K562 (cell line): ENCODE data around the gene OR2V1. TPM values are rescaled to one million over a fixed set of nuclear protein-coding genes. Genes with fewer than 3 reads are reported as not detected.

Experiments
- ATAC-seq: fragments of 200-7000 bp; cut with Tn5 transposase; 3 replicates; pipeline ENCODE4 v1.9.1; 2020; ENCODE audit warnings: moderate library complexity
- BruUV-seq: library from RNA; stranded (reverse); fragments of 400-500 nt; replicated peaks from 2 replicates; lab custom pipeline; 2021; lab: Mats Ljungman, UMichigan
- CTCF ChIA-PET: fragments of 300-600 bp; formaldehyde crosslinking; extraction: SDS; loops from one replicate; lab custom pipeline; 2021; ENCODE audit warnings: low intra/inter-chr PET ratio; lab: Yijun Ruan, JAX
- POLR2A ChIA-PET: fragments of 300-600, 350-650 bp; sonication (Branson Sonifier 250); formaldehyde crosslinking; extraction: SDS; loops from one replicate; lab custom pipeline; 2021; ENCODE audit warnings: antibody characterized with exemption, inconsistent platforms; lab: Yijun Ruan, JAX
- DNase-seq, 4 experiments: peaks; one replicate each; pipeline versions ENCODE4 v3.0.0 to v3.0.0-alpha.2; 2011 to 2018; ENCODE audit warnings: low spot score in 3 of 4, mixed read lengths in 3 of 4; ENCODE audit errors: extremely low read depth in 1 of 4
- FAIRE-seq: peaks from 2 replicates; lab custom pipeline; 2011; peaks lifted over from hg19 to GRCh38; lab: Jason Lieb, UNC
- H2AFZ ChIP-seq: 2 replicates; pipeline ENCODE4 v1.6.0; 2011; ENCODE audit warnings: low read depth, low read length, control low read depth, inconsistent platforms
- H3K27ac ChIP-seq: fragments of 200-600 bp; 3 replicates; pipeline ENCODE4 v1.8.0; 2011; ENCODE audit warnings: low read depth, mild to moderate bottlenecking, control low read depth, inconsistent platforms, low read length, moderate library complexity, mixed read lengths; ENCODE audit errors: extremely low read depth
- H3K27me3 ChIP-seq, 2 experiments: fragments of 300-600 bp in 1 of 2; 2 replicates in 1 of 2; 3 replicates in 1 of 2; pipeline versions ENCODE4 v1.6.0 to v1.8.0; 2011; ENCODE audit warnings: inconsistent platforms in 2 of 2, low read length in 2 of 2, mild to moderate bottlenecking in 1 of 2, mixed read lengths in 1 of 2, moderate library complexity in 1 of 2; ENCODE audit not compliant: control insufficient read depth in 2 of 2, insufficient read depth in 2 of 2
- H3K36me3 ChIP-seq: fragments of 300-600 bp; 3 replicates; pipeline ENCODE4 v1.8.0; 2011; ENCODE audit warnings: mild to moderate bottlenecking, low read length, inconsistent platforms; ENCODE audit not compliant: control insufficient read depth, insufficient read depth
- H3K4me1 ChIP-seq, 2 experiments: fragments of 200-600 bp in 1 of 2; replicated peaks in 1 of 2; 2 replicates in 1 of 2; 3 replicates in 1 of 2; pipeline versions ENCODE4 v1.5.1 to v1.8.0; 2011; ENCODE audit warnings: inconsistent platforms in 2 of 2, low read length in 2 of 2, mild to moderate bottlenecking in 1 of 2, mixed read lengths in 1 of 2, moderate library complexity in 1 of 2; ENCODE audit not compliant: control insufficient read depth in 2 of 2, insufficient read depth in 2 of 2
- H3K4me2 ChIP-seq: 2 replicates; pipeline ENCODE4 v1.6.1; 2011; ENCODE audit warnings: low read length, control low read depth, inconsistent platforms, mixed read lengths; ENCODE audit not compliant: insufficient read depth
- H3K4me3 ChIP-seq: fragments of 200-600 bp; sonication (generic), shearing (Covaris generic); 2 replicates; pipeline ENCODE4 v1.5.1; 2016; ENCODE audit warnings: control low read depth, inconsistent platforms
- H3K79me2 ChIP-seq: fragments of 200-600 bp; 3 replicates; pipeline ENCODE4 v1.8.0; 2011; ENCODE audit warnings: low read length, inconsistent platforms; ENCODE audit not compliant: control insufficient read depth, insufficient read depth
- H3K9ac ChIP-seq, 2 experiments: 2 replicates each; pipeline versions ENCODE4 v1.6.0 to v1.6.1; 2011; ENCODE audit warnings: low read depth in 2 of 2, low read length in 2 of 2, control low read depth in 1 of 2, inconsistent platforms in 1 of 2, mild to moderate bottlenecking in 1 of 2, mixed read lengths in 1 of 2; ENCODE audit not compliant: insufficient read depth in 1 of 2
- H3K9me1 ChIP-seq: one replicate; pipeline ENCODE4 v1.6.0; 2011; ENCODE audit warnings: inconsistent platforms, mild to moderate bottlenecking, low read length, moderate library complexity; ENCODE audit not compliant: control insufficient read depth, insufficient read depth
- H3K9me3 ChIP-seq: replicated peaks from 2 replicates; pipeline ENCODE4 v1.5.1; 2011; ENCODE audit warnings: low read depth, low read length, inconsistent platforms; ENCODE audit not compliant: control insufficient read depth, insufficient read depth
- H4K20me1 ChIP-seq: replicated peaks from 2 replicates; pipeline ENCODE4 v1.6.1; 2011; ENCODE audit warnings: low read length, inconsistent platforms, mixed read lengths; ENCODE audit not compliant: control insufficient read depth, insufficient read depth
- CCAR2 ChIP-seq: fragments of 200-400 bp; formaldehyde crosslinking; IDR thresholded peaks from 2 replicates; pipeline ENCODE4 v1.6.1; 2017; ENCODE audit warnings: mild to moderate bottlenecking, low read depth, low read length
- COPS2 ChIP-seq: fragments of 450-650 bp; conservative IDR thresholded peaks from 2 replicates; pipeline ENCODE4 v1.6.1; 2016; ENCODE audit warnings: mild to moderate bottlenecking, moderate library complexity
- E2F6 ChIP-seq, 2 experiments: IDR thresholded peaks; 2 replicates each; pipeline ENCODE4 v1.6.1; 2011; ENCODE audit warnings: borderline replicate concordance in 1 of 2, control low read depth in 1 of 2, low read depth in 1 of 2, low read length in 1 of 2, mild to moderate bottlenecking in 1 of 2, mixed read lengths in 1 of 2, moderate library complexity in 1 of 2; ENCODE audit not compliant: insufficient read depth in 1 of 2, insufficient read length in 1 of 2, poor library complexity in 1 of 2, severe bottlenecking in 1 of 2; ENCODE audit errors: extremely low read depth in 1 of 2
- NR1H2 ChIP-seq: sonication (generic); formaldehyde crosslinking; IDR thresholded peaks from 2 replicates; pipeline ENCODE4 v1.4.0; 2020; ENCODE audit warnings: mild to moderate bottlenecking, missing genetic modification reagents
- POLR2B ChIP-seq: fragments of 450-650 bp; IDR thresholded peaks from 2 replicates; pipeline ENCODE4 v1.6.1; 2018; ENCODE audit warnings: low read depth; ENCODE audit not compliant: partially characterized antibody
- TCF7 ChIP-seq: sonication (generic); IDR thresholded peaks from 2 replicates; pipeline ENCODE4 v1.6.1; 2016; ENCODE audit warnings: antibody characterized with exemption, borderline replicate concordance
- TFAM ChIP-seq: fragments of 250-450 bp; sonication (Bioruptor Pico); conservative IDR thresholded peaks from 2 replicates; pipeline ENCODE4 v1.5.0; 2021; ENCODE audit warnings: mild to moderate bottlenecking, moderate library complexity
- ZFP91 ChIP-seq: sonication (generic); formaldehyde crosslinking; IDR thresholded peaks from 2 replicates; pipeline ENCODE4 v1.8.0; 2022; ENCODE audit warnings: mild to moderate bottlenecking, missing genetic modification reagents
- ZNF121 ChIP-seq: sonication (generic); formaldehyde crosslinking; conservative IDR thresholded peaks from 2 replicates; pipeline ENCODE4 v1.8.0; 2022; ENCODE audit warnings: missing genetic modification reagents
- ZNF318 ChIP-seq, 2 experiments: fragments of 450-650 bp; IDR thresholded peaks; 2 replicates each; pipeline ENCODE4 v1.6.1; 2016; ENCODE audit warnings: mild to moderate bottlenecking in 2 of 2, borderline replicate concordance in 1 of 2, low read depth in 1 of 2, moderate library complexity in 1 of 2
- WGBS: fragments of 100-300 bp; shearing (Covaris generic); methylation state at CpG from one replicate; pipeline ENCODE4 v1.1.6; 2016; ENCODE audit warnings: low coverage, mixed read lengths; ENCODE audit not compliant: insufficient coverage; ENCODE audit errors: missing lambda C conversion rate; 5-methylcytosine and 5-hydroxymethylcytosine counted together
- in situ Hi-C: fragments of 300-500 bp; cut with MboI; formaldehyde crosslinking; loops from 4 replicates; pipeline ENCODE4 v1.15.0; 2018; ENCODE audit warnings: inconsistent platforms, mixed read lengths
- intact Hi-C: fragments of 100-400 bp; cut with micrococcal nuclease; formaldehyde crosslinking; loops from 2 replicates; pipeline ENCODE4 v1.14.2; 2022
- polyA plus RNA-seq, 8 experiments: library from polyadenylated mRNA; depleted of rRNA in 4 of 8; stranded (reverse) in 5 of 8; unstranded in 3 of 8; fragments of >200 nt; fragmentation: Nextera tagmentation in 2 of 8; fragmentation: Illumina TruSeq in 1 of 8; extraction: Ambion mirVana in 2 of 8; extraction: Trizol in 1 of 8; gene quantifications; 2 replicates each; pipeline versions ENCODE4 v1.2.1 to v1.2.3, GENCODE V29; 2011 to 2014; ENCODE audit warnings: inconsistent platforms in 1 of 8, missing spikeins in 1 of 8
- total RNA-seq, 7 experiments: library from RNA; depleted of rRNA in 6 of 7; stranded (reverse); fragments of >200 nt in 6 of 7; fragmentation: Illumina TruSeq in 2 of 7; extraction: Trizol in 2 of 7; gene quantifications; 2 replicates each; pipeline versions ENCODE4 v1.2.1 to v1.2.3, GENCODE V29; 2011 to 2021; ENCODE audit warnings: low replicate concordance in 1 of 7

Gene OR2V1
- total and polyA plus RNA-seq, 9 of the 15 experiments (the other 6 are each of a cell fraction or from before 2014, with no cell fraction given), result 0.04 to 0.28 (median 0.15) TPM; not detected in 5

- intact Hi-C loops, result loop anchor here (5.0 kb wide), 1 partner anchor 217 kb away; no protein-coding TSS in a partner anchor
- in situ Hi-C loops, result no loop called here
- CTCF ChIA-PET, result no interaction called here
- H3K27me3 ChIP-seq, result peaks cover 0 to 7% of the 10 kb centered on the region in 2 experiments; a peak in 1 of 5 replicates
- POLR2A ChIA-PET, result interaction anchor here (0.6 to 0.7 kb wide), 2 partner anchors 32 to 161 kb away, joined by 3 to 4 read pairs; no protein-coding TSS in a partner anchor
- H4K20me1 ChIP-seq, result no peaks in the 10 kb centered on the region
- no TSS peak for BruUV-seq
- WGBS, result 53% methylated on average over 18 of the region's 18 CpGs
- 0 out of 4 replicates have a peak overlapping the region, but pooled peaks of 1 of the 2 experiments have one; percentile 48 for H3K9ac ChIP-seq
- DNase-seq, result no peak
- H3K4me1 ChIP-seq, result peaks cover 4 to 12% of the 10 kb centered on the region in 2 experiments; a peak in 3 of 5 replicates
- H3K9me3 ChIP-seq, result no peaks in the 10 kb centered on the region
- no peaks in the 10 kb centered on the region for H3K9me1 ChIP-seq
- no peak overlapping the region for H3K4me3 ChIP-seq
- H3K27ac ChIP-seq, result no peak overlapping the region
- no peak overlapping the region for H3K4me2 ChIP-seq
- H3K36me3 ChIP-seq, result no peaks in the 10 kb centered on the region
- no peaks in the 10 kb centered on the region for H3K79me2 ChIP-seq
- no peak for FAIRE-seq
- no peak; the same call in 2 of the 3 replicates for ATAC-seq
- peak overlapping the region; percentile 66 for H2AFZ ChIP-seq
- no peak for TF ChIP-seq NR1H2
- no peak for TF ChIP-seq ZFP91
- no peak for TF ChIP-seq ZNF318 (IDR thresholded peaks at IDR 0.05; ENCODE audit: borderline replicate concordance in 1 of 2, low read depth in 1 of 2)
- no peak for TF ChIP-seq POLR2B
- no peak for TF ChIP-seq CCAR2
- no peak for TF ChIP-seq COPS2
- no peak for TF ChIP-seq E2F6 (IDR thresholded peaks at IDR 0.05; ENCODE audit: borderline replicate concordance in 1 of 2, extremely low read depth in 1 of 2, insufficient read depth in 1 of 2, insufficient read length in 1 of 2, low read depth in 1 of 2, low read length in 1 of 2, poor library complexity in 1 of 2, severe bottlenecking in 1 of 2)
- no peak for TF ChIP-seq ZNF121
- no peak for TF ChIP-seq TFAM (CRISPR knock-in tag)
- no peak for TF ChIP-seq TCF7
Measured at GRCh38 chr5:181084621-181085195, 46.3 kb downstream of the OR2V1 start.
